Omental fat pad (tissue), 4 donors: ENCODE data around the gene LRRC28. TPM values are rescaled to one million over a fixed set of nuclear protein-coding genes. Genes with fewer than 3 reads are reported as not detected.

ENCODE experiments used
- ATAC-seq: fragments of 150-250 bp; one replicate; pipeline ENCODE4 v1.9.1; 2016; ENCODE audit warnings: mild to moderate bottlenecking, moderate library complexity; ENCODE audit not compliant: low FRiP score
- DNase-seq: peaks from one replicate; pipeline ENCODE4 v3.0.0-alpha.2; 2019; ENCODE audit warnings: low spot score
- total RNA-seq, 4 donors: library from RNA; depleted of rRNA; stranded (reverse); fragments of >200 nt; gene quantifications; one replicate each; pipeline ENCODE4 v1.1.0, GENCODE V29; 2016
- TF ChIP-seq, protein P1 (sequence below), 3 donors: fragments of 450-650 bp; IDR thresholded peaks; one replicate each; pipeline ENCODE4 v1.5.1; 2016 to 2017; ENCODE audit warnings: antibody characterized with exemption in 3 of 3, mild to moderate bottlenecking in 3 of 3, moderate library complexity in 2 of 3

The LRRC28 gene
- 10 to 100 TPM; 27.6 to 32.3 (median 30.5) TPM for total RNA-seq

DNA sequence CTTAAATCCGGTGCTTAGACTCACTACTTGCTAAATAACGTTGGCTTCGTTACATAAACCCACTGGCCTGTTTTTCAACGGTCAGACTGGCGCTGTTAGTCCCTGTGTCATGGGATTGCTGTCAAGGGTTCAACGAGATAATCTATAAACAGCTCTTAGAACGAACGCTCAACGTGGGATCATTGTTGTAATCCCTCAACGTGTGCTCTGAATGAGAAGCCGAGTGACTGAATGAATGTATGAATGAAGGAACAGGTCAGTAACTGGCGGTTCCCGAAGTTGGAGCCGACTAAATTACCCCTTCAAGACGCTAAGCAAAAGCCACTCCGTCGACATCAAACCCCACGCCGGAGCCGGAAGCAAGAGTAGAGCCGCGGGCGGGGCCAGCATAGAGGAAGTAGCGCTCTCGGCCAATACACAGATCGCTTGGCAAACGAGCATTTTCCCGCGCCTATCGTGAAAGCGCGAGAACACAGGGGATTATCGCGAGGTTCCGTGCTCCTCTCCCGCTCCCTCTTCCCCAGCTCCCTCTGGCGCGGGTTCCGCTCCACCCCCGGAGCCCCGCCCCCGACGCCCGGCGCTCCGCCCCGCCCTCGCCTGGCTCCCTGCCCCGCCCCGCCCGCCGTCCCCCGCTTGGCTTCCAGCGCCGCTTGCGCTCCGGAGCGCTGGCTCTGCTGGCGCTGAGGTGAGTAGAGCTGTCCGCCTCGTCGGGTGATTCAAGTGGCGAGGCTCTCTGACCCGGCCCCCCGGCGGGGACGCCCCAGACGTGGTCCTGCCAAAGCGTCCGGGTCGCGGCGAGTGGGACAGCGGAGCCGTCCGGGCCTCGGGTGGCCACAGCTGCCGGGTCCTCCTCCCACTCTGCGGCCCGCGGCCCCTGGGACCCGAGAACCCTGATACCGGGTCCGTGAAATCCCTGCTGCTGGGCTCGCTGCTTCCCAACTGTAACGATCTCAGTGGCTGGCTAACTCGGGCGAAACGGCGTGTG lies at the start of gene LRRC28:
Gene LRRC28, plus strand, starts transcription at position 625 of the 985 bp plus-strand sequence. CDS start 4,477 bp downstream, outside the sequence.
- ATAC-seq: peak; percentile 91
- peak; percentile 95 for DNase-seq
- TF ChIP-seq, protein P1, sequence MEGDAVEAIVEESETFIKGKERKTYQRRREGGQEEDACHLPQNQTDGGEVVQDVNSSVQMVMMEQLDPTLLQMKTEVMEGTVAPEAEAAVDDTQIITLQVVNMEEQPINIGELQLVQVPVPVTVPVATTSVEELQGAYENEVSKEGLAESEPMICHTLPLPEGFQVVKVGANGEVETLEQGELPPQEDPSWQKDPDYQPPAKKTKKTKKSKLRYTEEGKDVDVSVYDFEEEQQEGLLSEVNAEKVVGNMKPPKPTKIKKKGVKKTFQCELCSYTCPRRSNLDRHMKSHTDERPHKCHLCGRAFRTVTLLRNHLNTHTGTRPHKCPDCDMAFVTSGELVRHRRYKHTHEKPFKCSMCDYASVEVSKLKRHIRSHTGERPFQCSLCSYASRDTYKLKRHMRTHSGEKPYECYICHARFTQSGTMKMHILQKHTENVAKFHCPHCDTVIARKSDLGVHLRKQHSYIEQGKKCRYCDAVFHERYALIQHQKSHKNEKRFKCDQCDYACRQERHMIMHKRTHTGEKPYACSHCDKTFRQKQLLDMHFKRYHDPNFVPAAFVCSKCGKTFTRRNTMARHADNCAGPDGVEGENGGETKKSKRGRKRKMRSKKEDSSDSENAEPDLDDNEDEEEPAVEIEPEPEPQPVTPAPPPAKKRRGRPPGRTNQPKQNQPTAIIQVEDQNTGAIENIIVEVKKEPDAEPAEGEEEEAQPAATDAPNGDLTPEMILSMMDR (IDR thresholded peaks at IDR 0.05): no peak

DNA sequence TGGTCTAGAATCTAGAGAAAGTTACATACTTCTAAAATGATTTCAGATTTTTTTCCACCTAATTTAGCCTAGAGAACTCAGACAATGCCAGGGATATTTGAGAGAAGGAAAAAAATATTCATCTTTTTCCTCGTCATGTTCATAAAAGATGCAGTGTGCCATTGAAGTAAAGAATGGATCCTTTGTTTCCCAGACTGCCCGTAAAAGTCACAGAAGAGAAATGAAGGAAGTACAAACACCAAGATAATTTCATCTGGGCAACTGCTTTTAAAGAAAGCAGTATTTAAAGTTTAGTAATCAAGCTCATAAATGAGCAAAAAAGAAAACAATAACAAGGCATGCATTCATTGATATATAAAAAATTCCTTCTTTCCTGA lies 49.1 kb upstream of the LRRC28 start:
- TF ChIP-seq, protein P1 (IDR thresholded peaks at IDR 0.05): no peak
- DNase-seq: no peak
- no peak for ATAC-seq

DNA sequence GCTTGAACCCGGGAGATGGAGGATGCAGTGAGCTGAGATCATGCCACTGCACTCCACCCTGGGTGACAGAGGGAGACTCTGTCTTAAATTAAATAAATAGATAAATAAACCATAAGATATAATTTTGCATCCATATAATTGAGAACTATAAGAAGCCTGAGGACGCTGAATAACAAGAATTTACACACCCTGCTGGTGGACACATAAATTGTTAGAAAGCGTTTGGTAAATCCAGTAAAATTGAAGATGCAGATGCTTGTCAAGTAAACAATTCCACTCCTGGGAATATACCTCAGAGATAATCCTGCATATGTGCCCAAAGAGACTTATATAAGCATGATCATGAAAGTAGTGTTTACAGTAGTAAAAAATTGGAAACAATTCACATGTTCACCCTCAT lies 43.6 kb upstream of the LRRC28 start:
- ATAC-seq: no peak
- no peak for DNase-seq
- TF ChIP-seq, protein P1 (IDR thresholded peaks at IDR 0.05): no peak

DNA sequence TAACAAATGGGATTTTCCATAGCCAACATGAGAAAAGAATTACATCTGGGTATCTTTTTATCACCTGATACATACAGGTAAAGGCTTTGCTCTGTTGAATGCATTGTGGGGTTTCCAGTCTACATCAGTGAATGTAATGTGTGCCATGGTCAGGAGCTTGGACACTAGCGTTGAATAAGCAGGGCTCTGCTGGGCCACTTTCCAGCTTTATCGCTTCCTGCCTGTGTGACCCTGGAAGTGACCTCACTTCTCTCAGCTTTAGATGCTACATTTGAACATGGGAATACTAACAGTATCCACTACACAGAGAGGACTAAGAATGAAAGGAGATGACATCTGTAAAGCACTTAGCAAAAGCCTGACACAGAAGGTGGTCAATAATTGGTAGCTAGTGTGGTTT lies 42.0 kb upstream of the LRRC28 start:
- TF ChIP-seq, protein P1 (IDR thresholded peaks at IDR 0.05): no peak
- ATAC-seq (no peak), DNase-seq (no peak)

DNA sequence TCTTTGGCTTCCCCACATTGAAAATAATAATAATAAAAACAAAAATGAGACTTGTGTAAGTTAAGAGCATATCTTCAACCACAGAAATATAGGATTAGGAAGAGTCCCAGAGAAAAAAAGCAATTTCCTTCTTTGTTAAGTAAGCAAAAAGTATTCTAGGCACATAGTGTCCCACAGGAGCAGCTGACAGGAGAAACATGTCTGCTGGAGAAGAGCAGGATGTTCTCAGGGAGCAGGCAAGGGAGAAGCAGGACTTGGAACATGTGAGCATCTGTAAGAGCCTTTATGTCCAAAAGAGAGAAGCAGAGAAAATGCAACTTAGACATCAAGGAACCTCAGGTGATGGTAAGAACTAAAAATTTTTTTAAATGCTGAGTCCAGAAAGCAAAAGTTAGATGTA lies 40.9 kb upstream of the LRRC28 start:
- no peak for ATAC-seq
- DNase-seq: no peak
- TF ChIP-seq, protein P1 (IDR thresholded peaks at IDR 0.05): no peak

DNA sequence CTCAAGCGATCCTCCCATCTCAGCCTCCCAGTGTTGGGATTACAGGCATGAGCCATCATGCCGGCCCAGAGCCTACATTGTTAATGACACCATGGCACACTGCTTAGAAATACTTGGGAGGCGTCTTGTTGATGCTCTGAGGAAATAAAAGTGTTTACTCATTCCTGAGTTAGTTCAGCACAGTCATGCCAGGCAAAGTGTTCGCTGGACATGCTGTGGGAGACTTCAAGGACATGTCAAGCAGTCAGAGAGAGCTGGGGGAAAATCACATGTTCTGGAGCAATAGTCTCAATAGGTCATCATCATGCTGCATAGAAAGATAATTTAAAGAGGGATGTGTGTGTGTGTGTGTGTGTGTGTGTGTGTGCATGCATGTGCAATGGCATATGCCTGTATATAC lies 39.4 kb upstream of the LRRC28 start:
- TF ChIP-seq, protein P1 (IDR thresholded peaks at IDR 0.05): no peak
- ATAC-seq (no peak), DNase-seq (no peak)

DNA sequence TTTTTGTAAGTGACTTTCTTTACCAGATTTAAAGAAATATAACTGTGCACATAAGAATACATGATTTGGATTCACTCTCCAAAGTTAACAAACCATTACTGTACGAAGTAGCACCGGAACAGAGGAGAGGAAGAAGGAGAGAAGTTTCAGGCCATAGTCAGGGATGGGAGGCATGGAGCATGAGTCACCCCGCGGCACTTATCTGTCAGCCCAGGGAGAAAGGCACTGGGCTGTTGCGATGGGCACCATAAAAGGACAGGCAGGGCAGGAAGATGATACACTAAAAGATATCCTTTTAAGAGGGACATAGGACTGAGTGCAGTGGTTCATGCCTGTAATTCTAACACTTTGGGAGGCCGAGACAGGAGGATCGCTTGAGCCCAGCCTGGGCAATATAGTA lies 38.9 kb upstream of the LRRC28 start:
- DNase-seq (no peak), ATAC-seq (no peak)
- TF ChIP-seq, protein P1 (IDR thresholded peaks at IDR 0.05): no peak
